Measurements from ENCODE around the gene PALLD.

GRCh38 chr4:168737806-168738172, 240.9 kb downstream of the PALLD start:
- TF ChIP-seq POLR2AphosphoS5 (IDR thresholded peaks at IDR 0.05; ENCODE audit: low read depth, low read length) (no peak), NR1H2 (CRISPR knock-in tag; IDR thresholded peaks at IDR 0.05; ENCODE audit: borderline replicate concordance, low read depth) (no peak), POLR2A (IDR thresholded peaks at IDR 0.05; ENCODE audit: insufficient read depth in 1 of 2, low read depth in 2 of 2, low read length in 2 of 2) (no peak), KAT7 (CRISPR knock-in tag; IDR thresholded peaks at IDR 0.05; ENCODE audit: borderline replicate concordance) (no peak), ZNF143 (CRISPR knock-in tag; IDR thresholded peaks at IDR 0.05) (no peak), CTCF (CRISPR knock-in tag; IDR thresholded peaks at IDR 0.05) (no peak), ZNF253 (CRISPR knock-in tag; IDR thresholded peaks at IDR 0.05; ENCODE audit: borderline replicate concordance) (no peak), TARDBP (CRISPR knock-in tag; IDR thresholded peaks at IDR 0.05) (no peak), STAT6 (CRISPR knock-in tag; IDR thresholded peaks at IDR 0.05; ENCODE audit: borderline replicate concordance) (no peak), EP300 (IDR thresholded peaks at IDR 0.05; ENCODE audit: low read depth in 2 of 2, low read length in 2 of 2) (no peak), EP300 (CRISPR knock-in tag; IDR thresholded peaks at IDR 0.05; ENCODE audit: borderline replicate concordance) (no peak), KDM1A (CRISPR knock-in tag; IDR thresholded peaks at IDR 0.05) (no peak)
